Tibial nerve (tissue), 4 donors: ENCODE results near the gene CHST4.

Experiments
- CTCF ChIP-seq, 5 experiments: fragments of 200-600 bp in 3 of 5; fragments of 450-650 bp in 2 of 5; sonication (generic) in 3 of 5; IDR thresholded peaks; one replicate each; pipeline ENCODE4 v1.5.1; 2016 to 2019; ENCODE audit warnings: antibody characterized with exemption in 5 of 5, mild to moderate bottlenecking in 3 of 5, moderate library complexity in 2 of 5
- EP300 ChIP-seq, 2 donors: sonication (generic); formaldehyde crosslinking; IDR thresholded peaks; one replicate each; pipeline ENCODE4 v1.6.1; 2017; ENCODE audit warnings: antibody characterized with exemption in 2 of 2, mild to moderate bottlenecking in 1 of 2

- TF ChIP-seq CTCF (IDR thresholded peaks at IDR 0.05): no peak
- no peak for TF ChIP-seq EP300 (IDR thresholded peaks at IDR 0.05)
These were observed 21.3 kb upstream of the CHST4 start for GRCh38 chr16:71504901-71505300.
